Type B pancreatic cell (in vitro differentiated cells): ENCODE data around the gene ABAT. TPM values are rescaled to one million over a fixed set of nuclear protein-coding genes. Genes with fewer than 3 reads are reported as not detected.

Source experiments
- DNase-seq: peaks from one replicate; pipeline ENCODE4 v3.0.0; 2021; ENCODE audit warnings: mixed read lengths; ENCODE audit not compliant: unreplicated experiment; ENCODE audit errors: extremely low spot score
- H3K27ac Mint-ChIP-seq: 2 replicates; pipeline ENCODE4 v1.8.0; 2021; ENCODE audit warnings: mild to moderate bottlenecking, mixed read lengths
- H3K27me3 Mint-ChIP-seq: 2 replicates; pipeline ENCODE4 v1.8.0; 2021; ENCODE audit warnings: mixed read lengths
- H3K36me3 Mint-ChIP-seq: 2 replicates; pipeline ENCODE4 v1.8.0; 2021; ENCODE audit warnings: mixed read lengths
- H3K4me1 Mint-ChIP-seq: one replicate; pipeline ENCODE4 v1.8.0; 2021; ENCODE audit warnings: mixed read lengths; ENCODE audit not compliant: unreplicated experiment
- H3K4me3 Mint-ChIP-seq: 2 replicates; pipeline ENCODE4 v1.8.0; 2021; ENCODE audit warnings: mild to moderate bottlenecking, mixed read lengths
- H3K9me3 Mint-ChIP-seq: 2 replicates; pipeline ENCODE4 v1.8.0; 2021; ENCODE audit warnings: mixed read lengths
- total RNA-seq: library from RNA; stranded (reverse); gene quantifications from 2 replicates; pipeline ENCODE4 v1.2.1, GENCODE V29; 2021; ENCODE audit warnings: low replicate concordance
- TF ChIP-seq, protein P1 (sequence below): fragments of 200-600 bp; sonication (generic); conservative IDR thresholded peaks from 2 replicates; pipeline ENCODE4 v1.5.0; 2021; ENCODE audit warnings: antibody characterized with exemption, mild to moderate bottlenecking

The ABAT gene
- total RNA-seq, 1 donor from 2014 or later = 32.1 TPM

DNA sequence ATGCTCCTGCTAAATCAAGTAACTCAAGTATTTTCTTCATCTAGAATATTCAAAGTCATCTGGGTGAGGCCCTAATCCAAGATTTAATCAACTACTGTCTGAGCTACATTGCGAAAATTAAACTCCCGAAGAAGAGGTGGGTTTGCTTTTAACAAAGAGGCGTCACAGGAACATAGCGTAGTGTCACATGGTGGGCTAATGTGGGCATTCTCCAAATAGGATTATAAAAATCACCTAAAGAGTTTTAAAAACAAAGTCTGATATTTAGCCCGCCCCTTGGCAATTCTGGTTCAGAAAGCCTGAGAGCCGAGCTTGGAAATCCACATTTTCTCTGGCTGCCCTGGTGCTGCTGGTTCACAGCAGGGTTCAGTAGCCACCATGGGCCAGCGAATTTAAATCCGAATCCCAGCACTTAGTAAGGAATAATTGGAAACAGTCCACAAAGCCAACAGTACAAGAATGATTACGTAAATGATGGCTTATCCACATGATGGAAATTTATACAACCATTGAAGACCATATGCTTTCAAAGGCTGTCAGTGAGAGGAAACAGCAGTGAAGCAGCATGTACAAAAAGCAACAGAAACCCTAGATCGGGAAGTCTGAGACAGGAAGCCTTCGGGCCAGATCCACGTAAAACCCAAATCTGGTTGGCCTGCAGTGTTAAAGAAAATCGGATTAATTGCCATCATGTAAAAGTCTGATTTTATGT is 132.0 kb downstream of the ABAT start:
- Mint-ChIP-seq H3K9me3 (no peaks in the 10 kb centered on the region), H3K4me1 (no peaks in the 10 kb centered on the region), H3K36me3 (peaks cover 17% of the 10 kb centered on the region), H3K27ac (no peak overlapping the region), H3K4me3 (no peak overlapping the region), H3K27me3 (no peaks in the 10 kb centered on the region)
- TF ChIP-seq, protein P1, sequence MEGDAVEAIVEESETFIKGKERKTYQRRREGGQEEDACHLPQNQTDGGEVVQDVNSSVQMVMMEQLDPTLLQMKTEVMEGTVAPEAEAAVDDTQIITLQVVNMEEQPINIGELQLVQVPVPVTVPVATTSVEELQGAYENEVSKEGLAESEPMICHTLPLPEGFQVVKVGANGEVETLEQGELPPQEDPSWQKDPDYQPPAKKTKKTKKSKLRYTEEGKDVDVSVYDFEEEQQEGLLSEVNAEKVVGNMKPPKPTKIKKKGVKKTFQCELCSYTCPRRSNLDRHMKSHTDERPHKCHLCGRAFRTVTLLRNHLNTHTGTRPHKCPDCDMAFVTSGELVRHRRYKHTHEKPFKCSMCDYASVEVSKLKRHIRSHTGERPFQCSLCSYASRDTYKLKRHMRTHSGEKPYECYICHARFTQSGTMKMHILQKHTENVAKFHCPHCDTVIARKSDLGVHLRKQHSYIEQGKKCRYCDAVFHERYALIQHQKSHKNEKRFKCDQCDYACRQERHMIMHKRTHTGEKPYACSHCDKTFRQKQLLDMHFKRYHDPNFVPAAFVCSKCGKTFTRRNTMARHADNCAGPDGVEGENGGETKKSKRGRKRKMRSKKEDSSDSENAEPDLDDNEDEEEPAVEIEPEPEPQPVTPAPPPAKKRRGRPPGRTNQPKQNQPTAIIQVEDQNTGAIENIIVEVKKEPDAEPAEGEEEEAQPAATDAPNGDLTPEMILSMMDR = no peak
- no peak for DNase-seq

DNA sequence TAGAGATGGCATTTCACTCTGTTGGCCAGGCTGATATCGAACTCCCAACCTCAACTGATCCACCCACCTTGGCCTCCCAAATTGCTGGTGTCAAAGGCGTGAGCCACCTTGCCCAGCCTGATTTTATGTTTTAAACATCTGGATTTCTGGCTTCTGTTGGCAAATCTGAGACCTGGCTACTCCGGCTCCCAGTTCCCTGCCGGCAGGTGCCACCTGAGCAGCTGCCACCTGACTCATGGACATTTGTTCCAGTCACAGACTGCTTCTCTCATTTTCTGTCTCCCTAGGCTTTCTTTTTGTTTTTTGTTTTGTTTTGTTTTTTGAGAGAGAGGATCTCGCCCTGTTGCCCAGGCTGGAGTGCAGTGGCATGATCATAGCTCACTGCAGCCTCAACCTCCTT is 132.8 kb downstream of the ABAT start:
- Mint-ChIP-seq H3K27me3 (no peaks in the 10 kb centered on the region), H3K27ac (no peak overlapping the region), H3K9me3 (no peaks in the 10 kb centered on the region), H3K4me1 (peaks cover 3% of the 10 kb centered on the region), H3K36me3 (peaks cover 18% of the 10 kb centered on the region), H3K4me3 (no peak overlapping the region)
- no peak for DNase-seq
- TF ChIP-seq, protein P1 = no peak

DNA sequence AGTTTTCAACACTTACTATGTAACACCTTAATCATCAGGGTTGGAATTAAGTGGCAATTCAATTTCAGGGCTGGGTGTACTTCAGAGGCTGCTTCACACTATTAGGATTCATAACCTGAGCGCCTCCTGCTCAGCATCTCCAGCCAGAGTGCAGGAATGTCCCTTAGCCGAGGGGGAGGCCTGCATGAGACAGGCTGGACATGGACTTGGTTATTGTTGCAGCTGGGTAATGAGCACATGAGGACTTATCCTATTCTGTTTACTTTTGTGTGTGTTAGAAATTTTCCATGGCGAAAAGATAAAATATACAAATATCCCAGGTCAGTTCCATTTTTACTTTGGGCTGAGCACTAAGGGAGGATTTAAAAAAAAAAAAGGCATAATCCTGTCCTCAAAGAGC is 133.6 kb downstream of the ABAT start:
- H3K4me3 Mint-ChIP-seq = no peak overlapping the region
- TF ChIP-seq, protein P1 = no peak
- H3K36me3 Mint-ChIP-seq = peaks cover 23% of the 10 kb centered on the region
- no peak for DNase-seq
- no peaks in the 10 kb centered on the region for H3K9me3 Mint-ChIP-seq
- no peaks in the 10 kb centered on the region for H3K27me3 Mint-ChIP-seq
- H3K4me1 Mint-ChIP-seq = peaks cover 11% of the 10 kb centered on the region
- H3K27ac Mint-ChIP-seq = no peak overlapping the region

DNA sequence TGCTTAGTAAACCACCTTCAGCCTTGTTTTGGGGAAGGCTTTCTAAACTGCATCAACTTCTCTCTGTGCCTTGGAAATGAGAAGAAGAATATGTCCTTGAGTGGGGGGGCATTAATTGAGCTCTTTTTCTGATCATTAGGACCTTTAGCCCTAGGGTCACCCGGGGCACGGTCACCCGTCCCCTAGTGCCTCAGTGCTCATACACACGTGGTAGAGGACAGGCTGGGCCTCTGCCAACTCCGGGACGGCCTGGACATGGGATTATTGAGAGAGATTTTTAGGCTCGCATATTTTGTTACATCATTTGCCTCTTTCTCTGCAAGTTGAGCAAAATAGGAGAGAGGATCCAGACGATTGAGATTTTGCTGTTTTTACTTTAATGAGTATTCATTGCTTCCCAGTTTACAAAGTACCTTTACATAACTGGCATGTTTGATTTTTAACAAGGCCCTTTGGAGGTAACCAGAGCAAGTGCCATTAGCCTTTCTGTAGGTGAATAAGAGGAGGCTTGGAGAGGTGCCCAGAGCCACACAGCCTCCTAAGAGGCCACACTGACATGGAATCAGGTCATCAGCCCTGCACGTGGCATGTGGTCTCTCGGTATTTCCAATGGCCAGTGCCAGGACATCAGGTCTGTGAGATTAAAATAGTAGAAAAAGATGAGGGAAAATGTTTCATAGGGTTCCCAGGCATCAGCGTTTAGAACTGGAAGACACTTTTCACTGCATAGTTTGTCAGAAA is 134.4 kb downstream of the ABAT start:
- TF ChIP-seq, protein P1 = no peak
- H3K36me3 Mint-ChIP-seq = peaks cover 25% of the 10 kb centered on the region
- H3K4me1 Mint-ChIP-seq = peaks cover 11% of the 10 kb centered on the region
- H3K27ac Mint-ChIP-seq = no peak overlapping the region
- H3K27me3 Mint-ChIP-seq = no peaks in the 10 kb centered on the region
- no peak for DNase-seq
- no peak overlapping the region for H3K4me3 Mint-ChIP-seq
- no peaks in the 10 kb centered on the region for H3K9me3 Mint-ChIP-seq

DNA sequence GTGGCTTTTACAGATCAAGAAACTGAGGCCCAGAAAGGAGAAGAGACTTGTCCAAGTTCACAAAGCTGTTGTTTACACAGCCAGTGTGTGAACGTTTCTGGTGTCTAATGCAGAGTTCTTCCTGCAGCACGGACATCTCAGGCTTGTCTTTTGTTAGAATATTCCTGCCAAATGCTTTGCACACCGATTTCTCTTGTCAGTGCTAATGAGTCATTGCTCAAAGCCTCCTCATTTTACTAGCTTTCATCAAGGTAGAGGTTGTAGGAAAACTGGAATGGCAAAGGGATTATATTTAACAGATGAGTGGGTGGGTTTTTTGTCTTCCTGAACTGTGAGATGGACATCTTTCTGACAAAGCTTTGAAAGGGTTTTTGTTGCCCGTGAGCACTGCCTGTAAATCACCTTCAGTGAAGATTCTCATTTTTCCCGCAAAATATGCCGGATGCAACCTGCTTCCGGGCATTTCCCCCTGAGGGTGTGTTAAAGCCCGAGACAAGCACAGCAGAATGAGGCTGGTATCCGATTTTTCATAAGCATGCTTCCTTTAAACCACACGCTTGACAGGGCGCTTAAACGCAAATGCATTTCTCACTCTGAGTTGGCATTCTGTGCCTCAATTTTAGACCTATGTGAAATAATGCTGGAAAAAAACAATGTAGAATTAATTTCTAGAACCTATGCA is 137.9 kb downstream of the ABAT start:
- H3K27me3 Mint-ChIP-seq = no peaks in the 10 kb centered on the region
- peaks cover 33% of the 10 kb centered on the region for H3K36me3 Mint-ChIP-seq
- peak overlapping the region; percentile 25 for H3K4me3 Mint-ChIP-seq
- H3K9me3 Mint-ChIP-seq = no peaks in the 10 kb centered on the region
- peak overlapping the region; percentile 63 for H3K27ac Mint-ChIP-seq
- DNase-seq = no peak
- TF ChIP-seq, protein P1 = no peak
- peaks cover 11% of the 10 kb centered on the region for H3K4me1 Mint-ChIP-seq
